ENCODE measurements around the gene RYR1.

RYR1 gene

GRCh38 chr19:38543807-38544568, 110.5 kb downstream of the RYR1 start (continued):
- TF ChIP-seq ZBTB11 (tag by site-specific recombination; conservative IDR thresholded peaks at IDR 0.05; ENCODE audit: low read depth) (no peak), ZNF202 (tag by site-specific recombination; IDR thresholded peaks at IDR 0.05; ENCODE audit: borderline replicate concordance) (no peak), ZNF324 (tag by site-specific recombination; IDR thresholded peaks at IDR 0.05) (peak; percentile 93; the same call in 1 of the 2 replicates), ZNF394 (tag by site-specific recombination; IDR thresholded peaks at IDR 0.05; ENCODE audit: borderline replicate concordance) (peak; percentile 74), SCRT1 (tag by site-specific recombination; IDR thresholded peaks at IDR 0.05; ENCODE audit: borderline replicate concordance) (peak; percentile 68; the same call in 1 of the 2 replicates), MEIS1 (CRISPR knock-in tag; IDR thresholded peaks at IDR 0.05; ENCODE audit: borderline replicate concordance) (no peak), ZIC2 (tag by site-specific recombination; IDR thresholded peaks at IDR 0.05) (no peak), ELK4 (IDR thresholded peaks at IDR 0.05; ENCODE audit: borderline replicate concordance, low read depth, low read length) (no peak), BCL11B (tag by site-specific recombination; IDR thresholded peaks at IDR 0.05; ENCODE audit: low read depth) (peak; percentile 47; the same call in 1 of the 2 replicates), ZNF530 (tag by site-specific recombination; IDR thresholded peaks at IDR 0.05; ENCODE audit: low read depth) (no peak), KLF10 (tag by site-specific recombination; IDR thresholded peaks at IDR 0.05) (peak; percentile 94), IKZF3 (tag by site-specific recombination; IDR thresholded peaks at IDR 0.05) (peak; percentile 52), PRDM2 (tag by site-specific recombination; IDR thresholded peaks at IDR 0.05; ENCODE audit: borderline replicate concordance) (no peak), ZNF280C (tag by site-specific recombination; IDR thresholded peaks at IDR 0.05) (no peak), HOXC10 (CRISPR knock-in tag; IDR thresholded peaks at IDR 0.05) (no peak; the same call in 1 of the 2 replicates), SETDB1 (IDR thresholded peaks at IDR 0.05; ENCODE audit: insufficient read length, low read length) (peak; percentile 64), SCRT2 (tag by site-specific recombination; IDR thresholded peaks at IDR 0.05) (peak; percentile 79), ZNF121 (tag by site-specific recombination; IDR thresholded peaks at IDR 0.05) (peak; percentile 96), KLF7 (tag by site-specific recombination; IDR thresholded peaks at IDR 0.05; ENCODE audit: borderline replicate concordance) (0 out of 2 replicates have a peak, but pooled peaks have one; percentile 75), ZFP3 (tag by site-specific recombination; IDR thresholded peaks at IDR 0.05; ENCODE audit: low read depth) (no peak; the same call in 1 of the 2 replicates), ZEB2 (tag by site-specific recombination; IDR thresholded peaks at IDR 0.05) (peak; percentile 96), ZNF174 (tag by site-specific recombination; IDR thresholded peaks at IDR 0.05) (no peak), PRDM4 (tag by site-specific recombination; IDR thresholded peaks at IDR 0.05) (peak; percentile 65)

Measured in HEK293 (cell line).